ENCODE measurements around the gene NRBF2.
A peak's percentile ranks its signal among the peaks of the same experiment; 100 is the strongest.

- TF ChIP-seq CTCF (IDR thresholded peaks at IDR 0.05; ENCODE audit: low read depth, low read length, poor library complexity, severe bottlenecking) (peak; percentile 77), EZH2phosphoT487 (IDR thresholded peaks at IDR 0.05; ENCODE audit: borderline replicate concordance, low read length) (no peak)
These were observed at the start of gene NRBF2 for GRCh38 chr10:63133056-63133820.

All from DOHH2 (cell line).